Measurements from ENCODE around the gene RBM33.

DNA sequence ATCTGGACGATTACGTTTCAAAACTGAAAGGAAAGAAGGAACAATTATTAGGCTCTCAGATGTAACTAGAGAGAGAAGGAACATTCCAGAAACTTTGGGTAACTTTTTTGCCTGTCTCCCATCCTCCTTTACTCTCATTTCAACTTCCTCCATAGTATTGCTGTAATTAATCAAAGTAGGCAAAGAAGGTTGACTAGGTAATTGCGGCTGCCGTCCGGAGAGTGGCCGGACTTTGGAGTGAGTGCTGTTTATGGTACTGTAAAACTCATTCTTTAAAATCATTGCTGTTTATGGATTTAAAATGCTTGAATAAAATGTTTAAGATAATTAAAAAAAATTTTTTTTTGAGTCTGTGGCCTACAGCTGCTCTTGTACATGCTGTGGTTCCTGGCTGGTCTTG lies 56.4 kb downstream of the RBM33 start:
- no peak for TF ChIP-seq POLR2A (IDR thresholded peaks at IDR 0.05)
- TF ChIP-seq, protein P1, sequence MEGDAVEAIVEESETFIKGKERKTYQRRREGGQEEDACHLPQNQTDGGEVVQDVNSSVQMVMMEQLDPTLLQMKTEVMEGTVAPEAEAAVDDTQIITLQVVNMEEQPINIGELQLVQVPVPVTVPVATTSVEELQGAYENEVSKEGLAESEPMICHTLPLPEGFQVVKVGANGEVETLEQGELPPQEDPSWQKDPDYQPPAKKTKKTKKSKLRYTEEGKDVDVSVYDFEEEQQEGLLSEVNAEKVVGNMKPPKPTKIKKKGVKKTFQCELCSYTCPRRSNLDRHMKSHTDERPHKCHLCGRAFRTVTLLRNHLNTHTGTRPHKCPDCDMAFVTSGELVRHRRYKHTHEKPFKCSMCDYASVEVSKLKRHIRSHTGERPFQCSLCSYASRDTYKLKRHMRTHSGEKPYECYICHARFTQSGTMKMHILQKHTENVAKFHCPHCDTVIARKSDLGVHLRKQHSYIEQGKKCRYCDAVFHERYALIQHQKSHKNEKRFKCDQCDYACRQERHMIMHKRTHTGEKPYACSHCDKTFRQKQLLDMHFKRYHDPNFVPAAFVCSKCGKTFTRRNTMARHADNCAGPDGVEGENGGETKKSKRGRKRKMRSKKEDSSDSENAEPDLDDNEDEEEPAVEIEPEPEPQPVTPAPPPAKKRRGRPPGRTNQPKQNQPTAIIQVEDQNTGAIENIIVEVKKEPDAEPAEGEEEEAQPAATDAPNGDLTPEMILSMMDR (IDR thresholded peaks at IDR 0.05): no peak
